Measurements from ENCODE around the gene CFAP54.
A peak's percentile ranks its signal among the peaks of the same experiment; 100 is the strongest.
"Not testable (repeated sequence)": the region's sequence is repeated elsewhere in the genome, so short reads cannot be mapped to it uniquely, and the experiment has no call there.

CFAP54 gene

GRCh38 chr12:96478011-96478410 lies 11.4 kb upstream of the CFAP54 start:
- DNase-seq, result no peak

- no peak for DNase-seq
Measured at GRCh38 chr12:96482086-96482485, 7.3 kb upstream of the CFAP54 start.

- DNase-seq, result no peak
Measured at GRCh38 chr12:96483116-96483515, 6.3 kb upstream of the CFAP54 start.

- DNase-seq, result no peak
Measured at GRCh38 chr12:96486751-96487613, 2.4 kb upstream of the CFAP54 start.

GRCh38 chr12:96487634-96488033 lies 1.7 kb upstream of the CFAP54 start:
- DNase-seq, result no peak

- no peak for DNase-seq
Measured at GRCh38 chr12:96493106-96493505, 3.7 kb downstream of the CFAP54 start.

GRCh38 chr12:96494154-96494553 lies 4.8 kb downstream of the CFAP54 start:
- DNase-seq, result not testable (repeated sequence)

GRCh38 chr12:96495155-96495554 lies 5.8 kb downstream of the CFAP54 start:
- DNase-seq, result no peak

GRCh38 chr12:96495841-96496545 lies 6.6 kb downstream of the CFAP54 start:
- no peak for DNase-seq

GRCh38 chr12:96496944-96497343 lies 7.6 kb downstream of the CFAP54 start:
- DNase-seq, result no peak

- no peak for DNase-seq
Measured at GRCh38 chr12:96497855-96498254, 8.5 kb downstream of the CFAP54 start.

GRCh38 chr12:96500693-96501092 lies 11.3 kb downstream of the CFAP54 start:
- DNase-seq, result no peak

GRCh38 chr12:96501133-96501761 lies 11.9 kb downstream of the CFAP54 start:
- peak; percentile 39 for DNase-seq

GRCh38 chr12:96501908-96502307 lies 12.5 kb downstream of the CFAP54 start:
- DNase-seq, result no peak

GRCh38 chr12:96502477-96502876 lies 13.1 kb downstream of the CFAP54 start:
- DNase-seq, result no peak

GRCh38 chr12:96502949-96503532 lies 13.7 kb downstream of the CFAP54 start:
- no peak for DNase-seq

GRCh38 chr12:96503976-96504375 lies 14.6 kb downstream of the CFAP54 start:
- DNase-seq, result no peak

- DNase-seq, result no peak
Measured at GRCh38 chr12:96506776-96507175, 17.4 kb downstream of the CFAP54 start.

- DNase-seq, result no peak
Measured at GRCh38 chr12:96510306-96510764, 21.0 kb downstream of the CFAP54 start.

- no peak for DNase-seq
Measured at GRCh38 chr12:96513166-96513565, 23.8 kb downstream of the CFAP54 start.

GRCh38 chr12:96513681-96514080 lies 24.3 kb downstream of the CFAP54 start:
- no peak for DNase-seq

- no peak for DNase-seq
Measured at GRCh38 chr12:96514328-96514727, 25.0 kb downstream of the CFAP54 start.

All from NCI-H748 treated with DMSO at 0.1 percent for 48 hours (cell line).